Measurements from ENCODE around the gene SMYD2. TPM values are rescaled to one million over a fixed set of nuclear protein-coding genes. Genes with fewer than 3 reads are reported as not detected.

Gene SMYD2
- total RNA-seq, 2 donors from 2014 or later: 21.8 to 23.0 TPM

DNA sequence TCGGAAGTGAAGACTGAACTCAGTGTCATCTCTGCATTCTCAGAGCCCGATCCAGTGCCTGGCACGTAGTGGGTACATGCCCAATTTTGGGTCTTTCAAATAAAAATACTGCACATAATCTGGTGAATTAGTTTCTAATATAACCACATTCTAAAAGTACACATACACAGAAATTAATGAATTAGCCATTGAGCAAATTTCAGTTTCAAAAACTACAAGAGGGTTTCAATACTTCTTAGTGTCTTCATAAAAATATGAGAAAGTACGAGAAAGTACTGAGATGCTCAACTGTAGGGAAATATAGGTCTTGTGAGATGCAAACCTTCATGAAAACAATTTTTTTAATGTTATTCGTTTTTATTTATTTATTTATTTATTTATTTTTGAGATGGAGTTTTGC is 86.9 kb downstream of the SMYD2 start:
- intact Hi-C loops (cut with DNase I): no loop called here
- Histone ChIP-seq H3K36me3 (no peaks in the 10 kb centered on the region), H3K27ac (no peak overlapping the region), H3K27me3 (no peaks in the 10 kb centered on the region), H3K4me1 (no peaks in the 10 kb centered on the region), H3K9ac (ENCODE audit: low read depth in 2 of 2, low read length in 2 of 2) (no peak overlapping the region), H3K4me3 (no peak overlapping the region), H3K9me3 (no peaks in the 10 kb centered on the region)
- no peak for DNase-seq
- no peak for TF ChIP-seq CTCF (IDR thresholded peaks at IDR 0.05)

- no peak for DNase-seq
- H3K36me3 ChIP-seq: no peaks in the 10 kb centered on the region
These were observed 88.4 kb downstream of the SMYD2 start for GRCh38 chr1:214369364-214369763.

DNA sequence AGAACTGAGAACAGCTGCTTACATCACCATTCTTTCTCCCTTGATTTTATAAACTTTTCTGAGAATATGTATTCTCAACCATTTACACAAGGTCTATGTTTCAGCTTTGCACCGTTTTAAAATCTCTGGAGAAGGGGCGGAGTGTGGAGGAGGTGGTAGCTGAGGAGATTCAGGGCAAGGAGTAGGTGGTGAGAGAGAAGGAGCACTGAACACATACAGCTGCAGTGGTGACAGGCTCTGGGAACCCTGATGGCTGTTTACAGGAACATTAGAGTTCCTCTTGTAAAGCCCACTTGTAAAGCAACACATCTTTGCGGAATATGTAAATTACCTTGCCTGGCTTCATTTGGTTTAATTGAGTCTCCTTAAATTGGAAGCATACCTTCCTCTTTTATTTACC is 89.7 kb downstream of the SMYD2 start:
- intact Hi-C loops (cut with DNase I): no loop called here
- Histone ChIP-seq H3K27me3 (no peaks in the 10 kb centered on the region), H3K9ac (ENCODE audit: low read depth in 2 of 2, low read length in 2 of 2) (no peak overlapping the region), H3K36me3 (no peaks in the 10 kb centered on the region), H3K4me3 (no peak overlapping the region), H3K4me1 (no peaks in the 10 kb centered on the region), H3K27ac (no peak overlapping the region), H3K9me3 (no peaks in the 10 kb centered on the region)
- no peak for DNase-seq
- TF ChIP-seq CTCF (IDR thresholded peaks at IDR 0.05): no peak

More at GRCh38 chr1:214369364-214369763, 88.4 kb downstream of the SMYD2 start:
- intact Hi-C loops (cut with DNase I): no loop called here
- no peaks in the 10 kb centered on the region for H3K4me1 ChIP-seq
- H3K27ac ChIP-seq: no peak overlapping the region
- TF ChIP-seq CTCF (IDR thresholded peaks at IDR 0.05): no peak
- no peaks in the 10 kb centered on the region for H3K27me3 ChIP-seq
- H3K9ac ChIP-seq (ENCODE audit: low read depth in 2 of 2, low read length in 2 of 2): no peak overlapping the region
- H3K9me3 ChIP-seq: no peaks in the 10 kb centered on the region
- H3K4me3 ChIP-seq: no peak overlapping the region

- Histone ChIP-seq H3K27me3 (no peaks in the 10 kb centered on the region), H3K4me3 (no peak overlapping the region), H3K4me1 (no peaks in the 10 kb centered on the region), H3K9me3 (no peaks in the 10 kb centered on the region), H3K27ac (no peak overlapping the region), H3K9ac (ENCODE audit: low read depth in 2 of 2, low read length in 2 of 2) (no peak overlapping the region), H3K36me3 (no peaks in the 10 kb centered on the region)
- no peak for TF ChIP-seq CTCF (IDR thresholded peaks at IDR 0.05)
- intact Hi-C loops (cut with DNase I): no loop called here
- no peak for DNase-seq
These were observed 91.1 kb downstream of the SMYD2 start for GRCh38 chr1:214372092-214372491.

DNA sequence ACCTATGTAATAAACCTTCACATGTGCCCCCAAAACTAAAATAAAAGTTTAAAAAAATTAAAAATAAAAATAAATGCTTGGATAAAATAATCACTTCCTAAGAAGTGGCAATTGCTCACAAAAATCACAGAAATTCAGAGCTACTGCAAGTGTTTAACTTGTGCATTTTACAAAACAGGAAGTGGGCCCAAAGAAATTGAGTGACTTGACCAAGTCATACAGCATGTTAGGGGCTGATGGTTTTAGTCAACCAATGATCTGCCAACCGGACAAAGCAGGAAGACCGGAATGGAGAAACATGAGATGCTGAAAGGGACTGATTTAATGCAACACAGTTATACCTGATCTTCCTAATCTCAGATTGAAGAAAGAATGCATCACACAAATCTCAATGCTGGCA is 96.5 kb downstream of the SMYD2 start:
- no peaks in the 10 kb centered on the region for H3K36me3 ChIP-seq
- no peak for DNase-seq
- H3K9me3 ChIP-seq: no peaks in the 10 kb centered on the region
- TF ChIP-seq CTCF (IDR thresholded peaks at IDR 0.05): no peak
- no peaks in the 10 kb centered on the region for H3K27me3 ChIP-seq
- intact Hi-C loops (cut with DNase I): no loop called here
- no peaks in the 10 kb centered on the region for H3K4me1 ChIP-seq
- no peak overlapping the region for H3K9ac ChIP-seq (ENCODE audit: low read depth in 2 of 2, low read length in 2 of 2)
- H3K27ac ChIP-seq: no peak overlapping the region
- H3K4me3 ChIP-seq: no peak overlapping the region

DNA sequence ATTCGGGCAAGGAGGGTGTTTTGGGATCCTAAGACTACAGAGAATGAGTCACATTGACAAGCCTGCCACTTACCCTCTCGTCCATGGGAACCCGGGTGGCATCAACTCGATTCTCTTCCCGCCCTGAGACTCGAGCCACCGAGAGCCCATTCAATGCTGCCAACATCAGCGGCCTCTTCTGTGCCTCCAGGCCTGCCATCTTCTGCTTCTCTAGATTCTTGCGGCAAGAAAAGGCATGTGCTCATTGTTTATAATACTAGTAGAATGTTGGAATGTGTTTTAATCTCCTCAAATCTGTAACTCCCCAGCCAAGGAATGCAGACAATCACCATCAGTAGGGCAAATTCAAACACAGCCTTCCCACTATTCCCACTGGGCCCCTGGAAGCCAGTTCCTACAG is 96.9 kb downstream of the SMYD2 start:
- H3K4me1 ChIP-seq: no peaks in the 10 kb centered on the region
- no peaks in the 10 kb centered on the region for H3K27me3 ChIP-seq
- no peak overlapping the region for H3K9ac ChIP-seq (ENCODE audit: low read depth in 2 of 2, low read length in 2 of 2)
- no peak for DNase-seq
- intact Hi-C loops (cut with DNase I): no loop called here
- H3K4me3 ChIP-seq: no peak overlapping the region
- no peak overlapping the region for H3K27ac ChIP-seq
- H3K36me3 ChIP-seq: no peaks in the 10 kb centered on the region
- no peaks in the 10 kb centered on the region for H3K9me3 ChIP-seq
- TF ChIP-seq CTCF (IDR thresholded peaks at IDR 0.05): no peak
